ENCODE results near the gene PRRT3. TPM values are rescaled to one million over a fixed set of nuclear protein-coding genes. Genes with fewer than 3 reads are reported as not detected.

PRRT3 gene
- total RNA-seq, 1 experiment from 2014 or later = 0.45 TPM

GRCh38 chr3:9928158-9928557, 24.1 kb downstream of the PRRT3 start:
- no peak for DNase-seq (ENCODE audit: extremely low read depth, low read depth)

GRCh38 chr3:9918261-9919038, 33.8 kb downstream of the PRRT3 start:
- DNase-seq (ENCODE audit: extremely low read depth, low read depth) = no peak

GRCh38 chr3:9917820-9918219, 34.4 kb downstream of the PRRT3 start:
- no peak for DNase-seq (ENCODE audit: extremely low read depth, low read depth)

- DNase-seq (ENCODE audit: extremely low read depth, low read depth) = peak; percentile 76
These were observed 35.2 kb downstream of the PRRT3 start, which contains the start of gene IL17RC for GRCh38 chr3:9916734-9917680. Gene IL17RC (plus strand): TSS chr3:9917098. CDS start chr3:9917316, 218 bp downstream.

GRCh38 chr3:9916346-9916733, 35.9 kb downstream of the PRRT3 start:
- no peak for DNase-seq (ENCODE audit: extremely low read depth, low read depth)

- no peak for DNase-seq (ENCODE audit: extremely low read depth, low read depth)
These were observed 36.7 kb downstream of the PRRT3 start for GRCh38 chr3:9915254-9916141.

- DNase-seq (ENCODE audit: extremely low read depth, low read depth) = no peak
These were observed 37.5 kb downstream of the PRRT3 start for GRCh38 chr3:9914559-9915253.

- DNase-seq (ENCODE audit: extremely low read depth, low read depth) = no peak
These were observed 38.2 kb downstream of the PRRT3 start for GRCh38 chr3:9914011-9914410.

- DNase-seq (ENCODE audit: extremely low read depth, low read depth) = no peak
These were observed 38.6 kb downstream of the PRRT3 start for GRCh38 chr3:9913601-9914000.

- DNase-seq (ENCODE audit: extremely low read depth, low read depth) = no peak
These were observed 39.8 kb downstream of the PRRT3 start for GRCh38 chr3:9912294-9912935.

GRCh38 chr3:9911863-9912262, 40.3 kb downstream of the PRRT3 start:
- DNase-seq (ENCODE audit: extremely low read depth, low read depth) = no peak

GRCh38 chr3:9909221-9910013, 42.8 kb downstream of the PRRT3 start:
- DNase-seq (ENCODE audit: extremely low read depth, low read depth) = no peak

GRCh38 chr3:9908286-9908685, 43.9 kb downstream of the PRRT3 start:
- no peak for DNase-seq (ENCODE audit: extremely low read depth, low read depth)

- no peak for DNase-seq (ENCODE audit: extremely low read depth, low read depth)
These were observed 45.7 kb downstream of the PRRT3 start for GRCh38 chr3:9906480-9906879.

- no peak for DNase-seq (ENCODE audit: extremely low read depth, low read depth)
These were observed 48.3 kb downstream of the PRRT3 start for GRCh38 chr3:9903904-9904303.

GRCh38 chr3:9903238-9903624, 49.0 kb downstream of the PRRT3 start:
- DNase-seq (ENCODE audit: extremely low read depth, low read depth) = no peak

GRCh38 chr3:9902372-9903237, 49.6 kb downstream of the PRRT3 start, which contains the start of gene IL17RE:
Gene IL17RE (plus strand): TSS chr3:9902848. CDS start chr3:9902933, 85 bp downstream.
- DNase-seq (ENCODE audit: extremely low read depth, low read depth) = no peak

GRCh38 chr3:9901967-9902366, 50.2 kb downstream of the PRRT3 start:
- no peak for DNase-seq (ENCODE audit: extremely low read depth, low read depth)

All from NCI-H460 (cell line).